Liver (tissue), 9 donors: ENCODE results near the gene GRM1. TPM values are rescaled to one million over a fixed set of nuclear protein-coding genes. Genes with fewer than 3 reads are reported as not detected.

ENCODE experiments used
- DNase-seq: peaks from one replicate; pipeline ENCODE4 v3.0.0-alpha.2; 2017; ENCODE audit warnings: low spot score
- H3K27ac ChIP-seq, 2 donors: one replicate each; pipeline ENCODE4 v1.7.0; 2013; ENCODE audit warnings: inconsistent platforms in 2 of 2, low read length in 2 of 2, control low read depth in 1 of 2, low read depth in 1 of 2, mild to moderate bottlenecking in 1 of 2
- H3K27me3 ChIP-seq, 4 donors: one replicate each; pipeline versions ENCODE4 v1.6.1 to v1.7.0; 2013; ENCODE audit warnings: low read length in 3 of 4, inconsistent platforms in 1 of 4, mild to moderate bottlenecking in 1 of 4, moderate library complexity in 1 of 4; ENCODE audit not compliant: control insufficient read depth in 4 of 4, insufficient read depth in 4 of 4
- H3K36me3 ChIP-seq, 4 donors: one replicate each; pipeline versions ENCODE4 v1.6.1 to v1.7.0; 2013; ENCODE audit warnings: low read length in 3 of 4, mild to moderate bottlenecking in 3 of 4, low read depth in 1 of 4, moderate library complexity in 1 of 4; ENCODE audit not compliant: control insufficient read depth in 4 of 4, insufficient read depth in 3 of 4
- H3K4me1 ChIP-seq, 4 donors: one replicate each; pipeline versions ENCODE4 v1.6.1 to v1.7.0; 2013; ENCODE audit warnings: low read length in 3 of 4, mild to moderate bottlenecking in 3 of 4, moderate library complexity in 1 of 4; ENCODE audit not compliant: control insufficient read depth in 4 of 4, insufficient read depth in 4 of 4
- H3K4me3 ChIP-seq, 3 donors: one replicate each; pipeline versions ENCODE4 v1.6.1 to v1.7.0; 2013; ENCODE audit warnings: low read length in 3 of 3, control low read depth in 1 of 3, low read depth in 1 of 3, mild to moderate bottlenecking in 1 of 3
- H3K9ac ChIP-seq, 2 donors: one replicate each; pipeline ENCODE4 v1.7.0; 2013; ENCODE audit warnings: low read length in 2 of 2, mild to moderate bottlenecking in 2 of 2, moderate library complexity in 2 of 2, control low read depth in 1 of 2, low read depth in 1 of 2
- H3K9me3 ChIP-seq, 4 donors: one replicate each; pipeline versions ENCODE4 v1.6.1 to v1.7.0; 2013; ENCODE audit warnings: low read length in 3 of 4; ENCODE audit not compliant: control insufficient read depth in 4 of 4
- CTCF ChIP-seq: fragments of 150-350 bp; IDR thresholded peaks from 2 replicates; pipeline ENCODE4 v1.5.1; 2017; ENCODE audit warnings: improper control_type of control experiment, low read depth, low read length; ENCODE audit not compliant: missing input control
- EGR1 ChIP-seq, 2 donors: IDR thresholded peaks; 2 replicates each; pipeline ENCODE4 v1.6.1; 2016 to 2018; ENCODE audit warnings: antibody characterized with exemption in 2 of 2, low read depth in 2 of 2
- FOXA1 ChIP-seq: IDR thresholded peaks from 2 replicates; pipeline ENCODE4 v1.6.1; 2016; ENCODE audit warnings: antibody characterized with exemption
- FOXA2 ChIP-seq: IDR thresholded peaks from 2 replicates; pipeline ENCODE4 v1.6.1; 2016; ENCODE audit warnings: antibody characterized with exemption
- GABPA ChIP-seq, 2 donors: IDR thresholded peaks in 1 of 2; conservative IDR thresholded peaks in 1 of 2; 2 replicates each; pipeline ENCODE4 v1.6.1; 2016; ENCODE audit warnings: antibody characterized with exemption in 2 of 2, mild to moderate bottlenecking in 1 of 2, moderate library complexity in 1 of 2
- HNF4A ChIP-seq, 2 donors: conservative IDR thresholded peaks; 2 replicates each; pipeline ENCODE4 v1.6.1; 2016; ENCODE audit warnings: antibody characterized with exemption in 2 of 2, mild to moderate bottlenecking in 2 of 2
- HNF4G ChIP-seq: IDR thresholded peaks from 2 replicates; pipeline ENCODE4 v1.6.1; 2016; ENCODE audit warnings: antibody characterized with exemption
- JUND ChIP-seq, 2 donors: IDR thresholded peaks; 2 replicates each; pipeline ENCODE4 v1.6.1; 2016; ENCODE audit warnings: antibody characterized with exemption in 2 of 2
- MAX ChIP-seq: IDR thresholded peaks from 2 replicates; pipeline ENCODE4 v1.6.1; 2016; ENCODE audit warnings: antibody characterized with exemption
- NR2F2 ChIP-seq: IDR thresholded peaks from 2 replicates; pipeline ENCODE4 v1.6.1; 2016; ENCODE audit warnings: antibody characterized with exemption
- RAD21 ChIP-seq, 2 donors: IDR thresholded peaks; 2 replicates each; pipeline ENCODE4 v1.6.1; 2016; ENCODE audit warnings: antibody characterized with exemption in 2 of 2, mild to moderate bottlenecking in 2 of 2
- RXRA ChIP-seq, 2 donors: IDR thresholded peaks; 2 replicates each; pipeline ENCODE4 v1.6.1; 2017 to 2018; ENCODE audit warnings: antibody characterized with exemption in 2 of 2, mild to moderate bottlenecking in 1 of 2
- SP1 ChIP-seq: IDR thresholded peaks from 2 replicates; pipeline ENCODE4 v1.6.1; 2018; ENCODE audit warnings: antibody characterized with exemption, mild to moderate bottlenecking
- TAF1 ChIP-seq: conservative IDR thresholded peaks from 2 replicates; pipeline ENCODE4 v1.6.1; 2016; ENCODE audit warnings: antibody characterized with exemption, mild to moderate bottlenecking
- YY1 ChIP-seq: IDR thresholded peaks from 2 replicates; pipeline ENCODE4 v1.6.1; 2016; ENCODE audit warnings: antibody characterized with exemption, mild to moderate bottlenecking
- ZBTB33 ChIP-seq: IDR thresholded peaks from 2 replicates; pipeline ENCODE4 v1.6.1; 2016; ENCODE audit warnings: antibody characterized with exemption
- WGBS: extraction: QIAGEN DNeasy Blood & Tissue Kit; methylation state at CpG from one replicate; pipeline ENCODE4 v1.1.7; 2013; 5-methylcytosine and 5-hydroxymethylcytosine counted together
- polyA plus RNA-seq, 2 donors: library from polyadenylated mRNA; stranded (reverse) in 1 of 2; unstranded in 1 of 2; fragments of 200-250 nt in 1 of 2; fragments of >200 nt in 1 of 2; fragmentation: Nextera tagmentation in 1 of 2; extraction: Ambion mirVana in 1 of 2; gene quantifications; one replicate each; pipeline versions ENCODE4 v1.2.1 to v1.2.3, GENCODE V29; 2013 to 2015
- total RNA-seq, 2 donors: library from RNA; depleted of rRNA; stranded (reverse); fragments of >200 nt; gene quantifications; one replicate each; pipeline ENCODE4 v1.2.3, GENCODE V29; 2014
- donor health status: healthy.
- donor health status: healthy.
- donor health status: healthy.
- donor health status: healthy.
- donor health status: healthy.

GRM1 gene
- total and polyA plus RNA-seq, 4 donors: under 0.01 to 0.05 (median 0.01) TPM; not detected in 1

GRCh38 chr6:146113084-146113623 is 84.3 kb downstream of the GRM1 start:
- H3K36me3 ChIP-seq: no peaks in the 10 kb centered on the region
- no peak overlapping the region for H3K4me3 ChIP-seq
- no peak for DNase-seq
- H3K9ac ChIP-seq: no peak overlapping the region
- no peak overlapping the region for H3K27ac ChIP-seq
- WGBS: 74% methylated on average over 5 of the region's 5 CpGs
- TF ChIP-seq RAD21 (IDR thresholded peaks at IDR 0.05) (no peak), FOXA1 (no peak), NR2F2 (no peak), SP1 (no peak), EGR1 (IDR thresholded peaks at IDR 0.05; ENCODE audit: low read depth in 2 of 2) (no peak), GABPA (IDR thresholded peaks at IDR 0.05 in 1 of 2, conservative IDR thresholded peaks at IDR 0.05 in 1 of 2) (no peak), HNF4A (conservative IDR thresholded peaks at IDR 0.05) (no peak)
- no peaks in the 10 kb centered on the region for H3K4me1 ChIP-seq
- H3K27me3 ChIP-seq: no peaks in the 10 kb centered on the region
- H3K9me3 ChIP-seq: no peaks in the 10 kb centered on the region

- TF ChIP-seq GABPA (IDR thresholded peaks at IDR 0.05 in 1 of 2, conservative IDR thresholded peaks at IDR 0.05 in 1 of 2) (no peak), YY1 (no peak), FOXA2 (no peak)
- H3K27me3 ChIP-seq: no peaks in the 10 kb centered on the region
- 72% methylated on average over 4 of the region's 4 CpGs for WGBS
Measured at GRCh38 chr6:146123616-146124015, 94.8 kb downstream of the GRM1 start.

GRCh38 chr6:146127447-146128215 is 98.8 kb downstream of the GRM1 start:
- DNase-seq: no peak
- H3K9ac ChIP-seq: no peak overlapping the region
- 67% methylated on average over 2 of the region's 2 CpGs for WGBS
- no peaks in the 10 kb centered on the region for H3K27me3 ChIP-seq
- H3K27ac ChIP-seq: no peak overlapping the region
- no peaks in the 10 kb centered on the region for H3K36me3 ChIP-seq
- H3K9me3 ChIP-seq: no peaks in the 10 kb centered on the region
- no peaks in the 10 kb centered on the region for H3K4me1 ChIP-seq
- no peak for TF ChIP-seq MAX
- no peak for TF ChIP-seq EGR1 (IDR thresholded peaks at IDR 0.05; ENCODE audit: low read depth in 2 of 2)
- no peak for TF ChIP-seq RXRA (IDR thresholded peaks at IDR 0.05)
- no peak for TF ChIP-seq HNF4A (conservative IDR thresholded peaks at IDR 0.05)
- no peak for TF ChIP-seq FOXA2
- no peak for TF ChIP-seq HNF4G
- no peak for TF ChIP-seq JUND (IDR thresholded peaks at IDR 0.05)
- TF ChIP-seq FOXA1: no peak
- H3K4me3 ChIP-seq: no peak overlapping the region

More at GRCh38 chr6:146123616-146124015, 94.8 kb downstream of the GRM1 start:
- H3K9ac ChIP-seq: no peak overlapping the region
- no peaks in the 10 kb centered on the region for H3K9me3 ChIP-seq
- DNase-seq: no peak
- H3K4me3 ChIP-seq: no peak overlapping the region
- H3K4me1 ChIP-seq: no peaks in the 10 kb centered on the region
- H3K36me3 ChIP-seq: no peaks in the 10 kb centered on the region
- no peak overlapping the region for H3K27ac ChIP-seq

GRCh38 chr6:146133866-146134265 is 105.0 kb downstream of the GRM1 start:
- no peak overlapping the region for H3K4me3 ChIP-seq
- no peaks in the 10 kb centered on the region for H3K27me3 ChIP-seq
- no peak for TF ChIP-seq EGR1 (IDR thresholded peaks at IDR 0.05; ENCODE audit: low read depth in 2 of 2)
- no peak for TF ChIP-seq RAD21 (IDR thresholded peaks at IDR 0.05)
- TF ChIP-seq SP1: no peak
- no peak for TF ChIP-seq CTCF
- no peak for TF ChIP-seq TAF1
- no peak for TF ChIP-seq ZBTB33
- TF ChIP-seq FOXA2: no peak
- no peak for TF ChIP-seq HNF4A (conservative IDR thresholded peaks at IDR 0.05)
- TF ChIP-seq HNF4G: no peak
- H3K4me1 ChIP-seq: no peaks in the 10 kb centered on the region
- H3K36me3 ChIP-seq: no peaks in the 10 kb centered on the region
- H3K27ac ChIP-seq: no peak overlapping the region
- no peak overlapping the region for H3K9ac ChIP-seq
- no peak for DNase-seq
- peaks cover 0 to 4% (median 0%) of the 10 kb centered on the region in 4 donors for H3K9me3 ChIP-seq
- 88% methylated on average over 2 of the region's 2 CpGs for WGBS
